ENCODE measurements around the gene CDKN1C. TPM values are rescaled to one million over a fixed set of nuclear protein-coding genes. Genes with fewer than 3 reads are reported as not detected.

CDKN1C gene
- total RNA-seq, 2 donors from 2014 or later: 17.2 to 28.7 TPM

DNA sequence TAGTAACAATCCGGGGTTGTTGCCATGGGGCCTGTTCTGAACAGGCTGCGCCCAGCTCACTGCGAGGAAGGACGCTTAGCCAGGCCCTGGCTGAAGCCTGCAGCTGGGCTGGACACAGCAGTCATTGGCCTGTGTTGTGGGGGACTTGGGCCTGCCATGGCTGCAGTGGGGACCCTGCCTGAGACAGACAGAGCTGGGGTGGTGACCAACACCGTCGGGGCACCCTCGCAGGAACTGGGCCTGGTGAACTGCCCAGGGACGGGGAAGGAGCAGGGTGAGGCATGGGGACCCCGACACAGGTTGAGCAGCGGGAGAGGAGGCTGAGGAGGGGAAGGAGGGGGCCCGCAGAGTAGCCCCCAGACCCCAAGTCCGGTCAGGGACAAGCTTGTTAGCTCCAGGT lies 34.8 kb upstream of the CDKN1C start:
- no peak for TF ChIP-seq CTCF (IDR thresholded peaks at IDR 0.05)
- peaks cover 0 to 31% of the 10 kb centered on the region in 2 donors for H3K4me1 ChIP-seq
- no peak for DNase-seq (ENCODE audit: low spot score)
- peak overlapping the region; percentile 59 to 64 for H3K27ac ChIP-seq
- no peak overlapping the region for H3K4me3 ChIP-seq
- H3K27me3 ChIP-seq: no peaks in the 10 kb centered on the region
- no peaks in the 10 kb centered on the region for H3K9me3 ChIP-seq
- H3K36me3 ChIP-seq: no peaks in the 10 kb centered on the region

DNA sequence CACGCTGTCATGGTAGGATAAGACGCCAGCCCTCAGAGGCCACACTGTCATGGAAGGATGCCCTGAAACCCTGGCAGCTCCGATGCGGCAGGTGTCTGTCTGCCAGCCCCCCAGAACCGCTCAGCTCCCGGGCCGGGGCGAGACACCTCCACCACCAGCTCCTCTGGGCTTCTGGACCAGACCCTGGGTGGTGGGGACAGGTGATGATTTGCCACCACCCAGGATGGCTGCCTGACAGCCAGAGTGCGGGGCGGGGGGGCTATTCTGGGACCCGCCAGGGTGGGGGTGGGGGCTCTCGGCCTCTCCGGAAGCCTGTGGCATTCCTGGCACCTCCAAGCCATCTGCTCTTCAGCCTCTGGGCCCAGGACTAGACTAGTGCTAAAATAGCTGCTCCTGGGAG lies 34.3 kb upstream of the CDKN1C start:
- Histone ChIP-seq H3K27me3 (no peaks in the 10 kb centered on the region), H3K36me3 (no peaks in the 10 kb centered on the region), H3K27ac (peak overlapping the region; percentile 59 to 64), H3K4me1 (peaks cover 0 to 35% of the 10 kb centered on the region in 2 donors), H3K4me3 (no peak overlapping the region), H3K9me3 (no peaks in the 10 kb centered on the region)
- TF ChIP-seq CTCF (IDR thresholded peaks at IDR 0.05): no peak
- DNase-seq (ENCODE audit: low spot score): no peak

GRCh38 chr11:2919188-2919587 lies 33.6 kb upstream of the CDKN1C start:
- no peak for TF ChIP-seq CTCF (IDR thresholded peaks at IDR 0.05)
- DNase-seq (ENCODE audit: low spot score): no peak

GRCh38 chr11:2917842-2918490 lies 32.4 kb upstream of the CDKN1C start:
- Histone ChIP-seq H3K4me1 (peaks cover 0 to 39% of the 10 kb centered on the region in 2 donors), H3K4me3 (no peak overlapping the region), H3K36me3 (no peaks in the 10 kb centered on the region), H3K27ac (peak overlapping the region in 1 of 2 donors; percentile 59), H3K9me3 (no peaks in the 10 kb centered on the region), H3K27me3 (no peaks in the 10 kb centered on the region)
- no peak for TF ChIP-seq CTCF (IDR thresholded peaks at IDR 0.05)
- DNase-seq (ENCODE audit: low spot score): no peak

More at GRCh38 chr11:2919188-2919587, 33.6 kb upstream of the CDKN1C start:
- Histone ChIP-seq H3K36me3 (no peaks in the 10 kb centered on the region), H3K27me3 (no peaks in the 10 kb centered on the region), H3K4me3 (no peak overlapping the region), H3K27ac (peak overlapping the region; percentile 59 to 64), H3K9me3 (no peaks in the 10 kb centered on the region), H3K4me1 (peaks cover 0 to 34% of the 10 kb centered on the region in 2 donors)

DNA sequence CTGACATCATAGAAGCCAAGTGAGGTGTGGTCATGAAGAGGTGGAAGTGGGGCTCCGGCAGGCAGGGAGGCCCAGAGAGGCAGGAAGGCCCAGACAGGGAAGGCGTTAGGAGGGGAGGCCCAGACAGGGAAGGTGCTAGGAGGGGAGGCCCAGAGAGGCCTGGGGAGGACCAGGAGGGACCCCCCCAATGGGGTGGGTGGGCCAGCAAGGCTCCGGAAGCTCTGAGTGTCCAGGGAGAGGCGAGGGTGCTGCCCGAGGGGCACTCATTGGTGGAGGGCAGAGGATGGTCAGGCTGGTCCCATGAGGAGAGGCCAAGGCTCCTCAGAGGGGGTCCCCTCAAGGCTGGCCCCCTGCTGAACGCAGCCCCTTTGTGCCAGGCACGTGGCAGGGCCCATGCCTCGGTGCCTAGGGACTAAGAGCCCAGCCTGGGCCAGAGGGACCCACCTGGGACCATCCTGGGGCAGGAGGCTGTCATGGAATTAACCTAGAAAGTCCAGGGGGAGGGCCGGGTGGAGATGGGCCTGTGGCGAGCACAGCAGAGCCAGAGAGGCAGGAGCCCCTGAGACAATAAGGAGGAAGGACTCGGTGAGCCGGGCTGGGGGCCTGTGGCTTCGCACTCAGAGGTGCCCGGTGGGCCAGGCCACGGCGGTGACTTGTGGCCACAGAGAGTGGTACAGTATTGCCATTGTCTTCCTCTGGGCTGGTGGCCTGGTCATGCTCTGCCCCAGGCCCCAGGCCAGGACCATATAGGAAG lies 31.5 kb upstream of the CDKN1C start:
- no peak overlapping the region for H3K4me3 ChIP-seq
- peak overlapping the region in 1 of 2 donors; percentile 86 for H3K27ac ChIP-seq
- no peak for TF ChIP-seq CTCF (IDR thresholded peaks at IDR 0.05)
- no peak for DNase-seq (ENCODE audit: low spot score)
- H3K27me3 ChIP-seq: no peaks in the 10 kb centered on the region
- no peaks in the 10 kb centered on the region for H3K9me3 ChIP-seq
- no peaks in the 10 kb centered on the region for H3K36me3 ChIP-seq
- peaks cover 0 to 43% of the 10 kb centered on the region in 2 donors for H3K4me1 ChIP-seq
